GM12873 (cell line): ENCODE results near the gene TCF7.

Experiments used
- TF ChIP-seq, protein P1 (sequence below): IDR thresholded peaks from 2 replicates; pipeline ENCODE4 v1.5.1; 2012; ENCODE audit warnings: low read depth, mild to moderate bottlenecking, moderate library complexity, low read length, control low read depth; ENCODE audit not compliant: insufficient read depth; ENCODE audit errors: missing control alignments

Gene TCF7

DNA sequence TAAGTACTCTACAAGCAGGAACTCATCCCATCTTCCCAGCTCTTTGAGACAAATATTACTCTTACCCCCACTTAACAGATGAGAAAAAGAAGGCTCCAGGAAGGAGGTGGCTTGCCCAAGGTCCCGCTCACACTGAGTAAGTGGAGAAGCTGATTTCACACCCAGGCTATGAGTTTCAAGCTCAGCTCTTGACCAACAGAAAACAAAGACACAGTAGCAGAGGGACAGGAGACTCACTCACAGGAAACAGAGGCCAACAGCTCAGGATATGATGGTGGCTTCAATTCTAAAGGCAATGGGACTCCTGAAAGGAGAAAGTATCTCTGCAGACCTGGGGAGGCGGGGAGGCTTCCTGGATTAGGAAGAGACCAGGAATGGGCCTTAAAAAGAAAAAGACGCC lies 6.7 kb upstream of the TCF7 start:
- TF ChIP-seq, protein P1, sequence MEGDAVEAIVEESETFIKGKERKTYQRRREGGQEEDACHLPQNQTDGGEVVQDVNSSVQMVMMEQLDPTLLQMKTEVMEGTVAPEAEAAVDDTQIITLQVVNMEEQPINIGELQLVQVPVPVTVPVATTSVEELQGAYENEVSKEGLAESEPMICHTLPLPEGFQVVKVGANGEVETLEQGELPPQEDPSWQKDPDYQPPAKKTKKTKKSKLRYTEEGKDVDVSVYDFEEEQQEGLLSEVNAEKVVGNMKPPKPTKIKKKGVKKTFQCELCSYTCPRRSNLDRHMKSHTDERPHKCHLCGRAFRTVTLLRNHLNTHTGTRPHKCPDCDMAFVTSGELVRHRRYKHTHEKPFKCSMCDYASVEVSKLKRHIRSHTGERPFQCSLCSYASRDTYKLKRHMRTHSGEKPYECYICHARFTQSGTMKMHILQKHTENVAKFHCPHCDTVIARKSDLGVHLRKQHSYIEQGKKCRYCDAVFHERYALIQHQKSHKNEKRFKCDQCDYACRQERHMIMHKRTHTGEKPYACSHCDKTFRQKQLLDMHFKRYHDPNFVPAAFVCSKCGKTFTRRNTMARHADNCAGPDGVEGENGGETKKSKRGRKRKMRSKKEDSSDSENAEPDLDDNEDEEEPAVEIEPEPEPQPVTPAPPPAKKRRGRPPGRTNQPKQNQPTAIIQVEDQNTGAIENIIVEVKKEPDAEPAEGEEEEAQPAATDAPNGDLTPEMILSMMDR = no peak

DNA sequence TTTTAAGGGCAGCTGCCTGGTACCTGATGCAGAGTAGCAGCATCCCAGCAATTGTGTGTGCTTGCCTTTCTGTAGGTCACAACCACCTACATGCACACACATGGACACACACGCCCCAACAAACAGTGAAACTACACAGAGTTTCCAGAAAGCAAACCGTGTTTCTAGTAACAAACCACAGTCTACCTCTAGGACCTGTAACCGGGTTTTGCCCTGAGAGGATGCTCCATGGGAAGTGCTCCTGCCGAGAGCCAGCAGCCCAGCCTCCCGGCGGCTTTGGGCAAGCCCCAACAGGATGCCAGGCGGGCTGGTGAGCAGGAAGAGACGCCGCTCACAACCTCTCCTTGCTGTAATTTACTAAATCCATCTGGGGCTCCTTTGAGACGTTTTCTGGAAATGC lies 4.1 kb upstream of the TCF7 start:
- TF ChIP-seq, protein P1 = no peak

DNA sequence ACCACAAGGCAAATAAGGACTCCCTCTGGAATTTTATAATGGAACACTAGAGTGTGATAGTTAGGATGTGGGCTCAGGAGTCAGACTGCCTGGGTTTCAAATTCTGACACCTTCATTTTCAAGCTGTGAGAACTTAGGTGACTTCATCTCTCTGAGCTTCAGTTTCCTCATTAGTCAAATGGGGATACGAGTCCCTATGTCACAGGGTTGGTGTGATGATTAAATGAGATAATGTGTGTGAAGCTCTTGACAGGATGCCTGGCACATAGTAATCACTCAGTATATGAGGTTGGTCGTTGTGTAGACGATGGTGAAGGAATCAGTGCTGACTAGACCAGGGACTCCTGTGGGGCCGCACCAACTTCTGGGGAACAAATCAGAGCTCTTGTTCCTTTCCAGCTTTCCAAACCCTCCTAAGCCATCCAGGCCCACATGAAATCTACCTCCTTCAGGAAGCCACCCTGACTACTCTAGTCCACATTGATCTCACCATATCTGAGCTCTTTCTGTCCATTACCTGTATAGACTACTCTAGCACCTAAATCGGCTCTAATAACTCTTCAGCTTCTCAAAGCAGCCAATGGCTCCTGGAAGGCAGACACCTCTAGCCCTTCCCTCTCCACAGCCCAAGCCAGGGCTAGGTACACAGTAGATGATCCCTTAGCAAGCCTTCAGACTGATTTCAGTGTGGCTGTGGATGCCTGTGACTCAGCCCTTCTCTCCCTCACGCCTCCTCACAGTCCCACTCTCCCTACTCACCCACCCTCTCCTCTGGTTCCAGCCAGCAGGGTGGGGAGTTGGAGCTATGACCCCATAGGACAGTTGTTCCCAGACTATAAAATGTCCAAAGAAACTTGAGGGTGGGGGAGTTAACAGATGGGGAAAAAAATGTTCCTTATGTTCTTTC lies 2.5 kb upstream of the TCF7 start:
- TF ChIP-seq, protein P1 = no peak

DNA sequence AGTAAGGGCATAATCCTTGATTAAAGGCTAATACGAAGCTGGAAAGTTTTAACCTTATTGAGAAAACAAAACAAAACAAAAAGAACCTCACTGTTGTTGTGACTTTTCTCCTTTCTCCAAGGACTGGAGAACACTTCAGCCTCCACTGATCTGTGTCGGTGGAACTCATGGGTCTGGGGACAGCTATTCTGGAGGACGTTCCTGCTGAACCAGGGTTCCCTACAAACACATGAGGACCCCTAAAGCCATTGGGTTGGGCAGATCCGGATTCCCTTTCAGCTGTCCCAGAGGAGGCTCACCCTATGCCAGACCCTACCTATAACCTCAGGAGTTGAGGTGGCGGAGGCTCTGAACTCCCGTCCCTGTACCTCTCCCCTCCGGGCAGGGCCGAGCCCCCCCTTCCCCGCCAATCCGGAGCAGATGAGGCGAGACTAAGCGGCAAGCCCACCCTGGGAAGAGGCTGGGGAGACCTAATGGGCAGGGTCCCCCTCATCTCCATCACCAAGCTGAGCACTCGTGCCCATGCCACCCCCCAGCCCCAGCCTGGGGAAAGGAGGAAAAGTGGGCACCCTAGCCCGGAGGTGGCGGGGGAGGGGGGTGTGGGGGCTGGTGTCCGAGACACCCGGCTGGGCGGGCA lies 1.6 kb upstream of the TCF7 start:
- TF ChIP-seq, protein P1 = no peak

DNA sequence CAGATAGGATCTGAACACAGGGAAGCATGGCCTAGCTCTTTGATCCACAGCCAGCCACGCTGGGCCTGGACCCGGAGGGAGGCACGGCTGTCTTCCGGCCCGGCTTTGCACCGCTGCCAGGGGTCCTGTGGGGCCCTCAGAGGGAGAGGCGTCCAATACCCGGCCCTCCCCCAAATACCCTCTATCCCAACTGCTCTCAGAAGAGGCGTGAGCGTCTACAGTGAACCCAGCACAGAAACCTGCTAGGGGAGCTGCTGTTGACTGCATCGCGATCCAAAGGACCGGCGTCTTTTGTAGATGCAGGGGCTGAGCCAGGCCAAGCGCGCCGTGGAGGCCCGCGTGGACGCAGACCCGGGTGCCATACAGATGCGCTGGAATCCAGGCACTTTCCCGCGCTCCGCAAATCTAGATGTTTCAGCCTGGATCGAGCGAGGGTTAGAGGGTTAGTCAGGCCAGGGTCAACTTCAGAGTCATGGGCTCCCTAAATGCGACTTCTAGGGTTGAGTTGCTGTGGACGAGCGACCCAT lies 1.1 kb upstream of the TCF7 start:
- TF ChIP-seq, protein P1 = no peak

DNA sequence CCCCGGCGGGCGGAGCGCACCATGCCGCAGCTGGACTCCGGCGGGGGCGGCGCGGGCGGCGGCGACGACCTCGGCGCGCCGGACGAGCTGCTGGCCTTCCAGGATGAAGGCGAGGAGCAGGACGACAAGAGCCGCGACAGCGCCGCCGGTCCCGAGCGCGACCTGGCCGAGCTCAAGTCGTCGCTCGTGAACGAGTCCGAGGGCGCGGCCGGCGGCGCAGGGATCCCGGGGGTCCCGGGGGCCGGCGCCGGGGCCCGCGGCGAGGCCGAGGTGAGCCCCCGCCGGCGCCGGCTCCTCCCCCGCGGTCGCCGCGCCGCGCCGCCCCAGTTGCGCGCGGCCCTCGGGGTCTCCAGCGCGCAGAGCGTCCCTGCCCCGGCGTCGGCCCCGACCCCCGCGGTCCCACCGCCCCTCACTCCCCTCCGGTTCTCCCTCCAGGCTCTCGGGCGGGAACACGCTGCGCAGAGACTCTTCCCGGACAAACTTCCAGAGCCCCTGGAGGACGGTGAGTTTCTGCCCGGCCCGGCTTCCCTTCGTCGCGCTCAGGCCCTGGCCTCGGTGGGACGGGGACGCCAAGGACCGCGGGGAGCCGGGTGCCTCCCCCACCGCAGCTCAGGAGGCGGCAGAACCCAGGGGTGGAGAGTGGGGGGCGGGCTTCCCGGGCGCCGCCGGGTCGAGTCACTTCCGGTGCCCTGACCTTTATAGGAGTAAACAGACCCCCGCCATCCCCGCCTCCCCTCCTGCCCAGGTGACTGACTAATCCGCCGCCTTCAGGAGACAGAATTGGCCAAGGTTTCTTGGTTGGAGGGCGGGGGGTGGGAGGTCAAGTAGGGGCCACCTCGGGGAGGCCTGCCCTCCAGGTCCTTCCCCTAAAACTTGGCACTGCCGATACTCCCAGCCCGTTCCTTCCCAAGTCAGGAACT lies 665 bp downstream of the TCF7 start:
- TF ChIP-seq, protein P1 = no peak
